A549 treated with AZD9567 at 1 μM for 4 hours (cell line): ENCODE measurements around the gene PML. TPM values are rescaled to one million over a fixed set of nuclear protein-coding genes. Genes with fewer than 3 reads are reported as not detected.

Experiments
- total RNA-seq: library from RNA; stranded (reverse); fragments of 200-300 nt; extraction: Qiagen RNA extraction; gene quantifications from 5 replicates; pipeline ENCODE4 v1.2.3, GENCODE V29; 2022; ENCODE audit not compliant: insufficient read depth

The PML gene
- 8.1 to 15.1 TPM (median 14.3 TPM) in 5 replicates for total RNA-seq

DNA sequence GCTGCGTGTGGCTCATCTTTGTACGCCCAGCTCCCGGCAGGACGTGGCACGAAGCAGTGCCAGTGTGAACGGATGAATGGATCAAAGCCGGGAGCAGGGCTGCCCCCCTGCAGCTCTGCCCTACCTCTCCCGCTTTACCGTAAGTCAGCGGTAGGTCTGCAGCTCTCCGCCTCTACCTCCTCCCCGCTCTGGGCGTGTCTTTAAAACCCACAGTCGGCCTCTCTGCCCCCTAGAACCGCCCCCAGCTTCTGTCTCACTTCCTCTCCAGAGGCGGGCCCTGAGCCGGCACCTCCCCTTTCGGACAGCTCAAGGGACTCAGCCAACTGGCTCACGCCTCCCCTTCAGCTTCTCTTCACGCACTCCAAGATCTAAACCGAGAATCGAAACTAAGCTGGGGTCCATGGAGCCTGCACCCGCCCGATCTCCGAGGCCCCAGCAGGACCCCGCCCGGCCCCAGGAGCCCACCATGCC, at the start of gene PML:
Gene PML, plus strand, starts transcription at position 304 of the 471 bp plus-strand sequence. Its CDS starts 97 bp downstream, at position 401.

GRCh38 chr15:73991726-73992593, 2.6 kb upstream of the PML start, which contains the start of gene STOML1:
Gene STOML1, minus strand, starts transcription at chr15:73992295. Its CDS starts 72 bp downstream, at chr15:73992223.

GRCh38 chr15:74082450-74082849, 87.9 kb downstream of the PML start, which contains the start of gene GOLGA6A:
Gene GOLGA6A, minus strand, starts transcription at chr15:74082550. Its CDS starts 41 bp downstream, at chr15:74082509.

Other genes with a start within 250 kb of the PML start
- 1.5 to 2.3 TPM (median 2.0 TPM) in 4 of 5 replicates, not detected in the other for gene INSYN1, start 241.4 kb upstream of the PML start, total RNA-seq
- gene TBC1D21, start 121.2 kb upstream of the PML start, total RNA-seq, result not detected in 5 replicates
- gene LOXL1, start 68.3 kb upstream of the PML start, total RNA-seq, result 0.36 to 0.82 TPM (median 0.69 TPM) in 4 of 5 replicates, not detected in the other
- 12.5 to 13.8 TPM (median 13.0 TPM) in 5 replicates for gene STOML1, start 2.4 kb upstream of the PML start, total RNA-seq
- gene GOLGA6A, start 87.8 kb downstream of the PML start, total RNA-seq, result 0.02 to 0.25 TPM (median 0.16 TPM) in 4 of 5 replicates, not detected in the other
- 0.11 to 0.31 TPM (median 0.15 TPM) in 4 of 5 replicates, not detected in the other for gene ISLR2, start 135.9 kb downstream of the PML start, total RNA-seq
- gene ISLR, start 179.0 kb downstream of the PML start, total RNA-seq, result 0.21 to 0.43 TPM (median 0.35 TPM) in 4 of 5 replicates, not detected in the other
- gene STRA6, start 208.1 kb downstream of the PML start, total RNA-seq, result 42.5 to 78.6 TPM (median 70.4 TPM) in 5 replicates
- 4.0 to 7.8 TPM (median 7.0 TPM) in 5 replicates for gene CCDC33, start 241.6 kb downstream of the PML start, total RNA-seq